GM18526 (cell line): ENCODE results near the gene CTNND2.

Source experiments
- POLR2A ChIP-seq: IDR thresholded peaks from 3 replicates; pipeline ENCODE4 v1.6.1; 2011; ENCODE audit not compliant: insufficient read length; ENCODE audit errors: extremely low read depth

CTNND2 gene

GRCh38 chr5:11518676-11519075 is 385.6 kb downstream of the CTNND2 start:
- TF ChIP-seq POLR2A, result no peak

DNA sequence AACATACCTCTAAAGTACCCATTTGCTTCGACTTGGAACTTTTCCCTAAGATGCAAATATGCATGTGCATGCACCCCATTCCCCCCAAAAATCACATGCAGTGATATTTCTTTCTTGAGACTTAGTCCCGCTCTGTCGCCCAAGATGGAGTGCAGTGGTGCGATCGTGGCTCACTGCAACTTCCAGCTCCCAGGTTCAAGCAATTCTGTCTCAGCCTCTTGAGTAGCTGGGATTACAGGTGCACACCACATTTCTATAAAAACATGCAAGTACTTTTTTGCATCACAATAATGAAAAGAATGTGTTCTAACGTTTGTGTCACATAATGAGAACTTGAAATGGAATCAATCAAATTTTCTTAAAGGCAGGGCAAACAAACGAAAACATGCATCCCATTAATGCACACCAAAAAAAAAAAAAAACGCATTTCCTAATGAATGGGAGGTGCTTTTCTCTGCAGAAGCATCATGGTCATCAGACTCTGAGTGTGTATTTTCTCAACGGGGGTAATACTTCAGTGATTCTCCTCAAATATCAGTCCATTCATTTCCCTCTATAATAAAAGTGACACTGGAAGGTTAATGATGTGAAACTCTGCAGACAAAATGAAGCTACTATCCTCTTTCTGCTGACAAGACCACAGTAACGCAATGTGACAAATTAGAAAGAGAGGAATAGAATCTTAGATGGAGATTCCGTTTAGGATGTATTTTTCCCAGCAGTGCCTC is 389.4 kb downstream of the CTNND2 start:
- no peak for TF ChIP-seq POLR2A

DNA sequence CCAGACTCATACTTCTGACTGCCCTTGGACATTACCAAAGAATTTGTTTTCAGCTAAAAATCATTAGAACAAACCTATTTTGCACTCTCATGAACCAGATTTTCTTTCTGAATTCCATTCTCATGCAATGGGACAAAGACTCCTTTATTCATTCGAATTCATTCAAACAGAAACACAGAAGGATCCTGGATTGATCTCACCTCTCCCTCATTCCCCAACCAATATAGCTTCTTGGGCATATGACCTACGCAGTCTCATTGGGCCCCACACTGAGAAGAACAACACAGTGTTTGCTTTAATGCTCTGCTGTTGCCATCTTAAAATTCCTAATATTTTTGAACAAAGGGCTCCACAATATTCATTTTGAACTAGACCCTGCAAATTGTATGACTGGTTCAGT is 392.4 kb downstream of the CTNND2 start:
- TF ChIP-seq POLR2A, result no peak

- no peak for TF ChIP-seq POLR2A
Measured at GRCh38 chr5:11510889-11511288, 393.4 kb downstream of the CTNND2 start.

GRCh38 chr5:11509793-11510192 is 394.5 kb downstream of the CTNND2 start:
- TF ChIP-seq POLR2A, result no peak

DNA sequence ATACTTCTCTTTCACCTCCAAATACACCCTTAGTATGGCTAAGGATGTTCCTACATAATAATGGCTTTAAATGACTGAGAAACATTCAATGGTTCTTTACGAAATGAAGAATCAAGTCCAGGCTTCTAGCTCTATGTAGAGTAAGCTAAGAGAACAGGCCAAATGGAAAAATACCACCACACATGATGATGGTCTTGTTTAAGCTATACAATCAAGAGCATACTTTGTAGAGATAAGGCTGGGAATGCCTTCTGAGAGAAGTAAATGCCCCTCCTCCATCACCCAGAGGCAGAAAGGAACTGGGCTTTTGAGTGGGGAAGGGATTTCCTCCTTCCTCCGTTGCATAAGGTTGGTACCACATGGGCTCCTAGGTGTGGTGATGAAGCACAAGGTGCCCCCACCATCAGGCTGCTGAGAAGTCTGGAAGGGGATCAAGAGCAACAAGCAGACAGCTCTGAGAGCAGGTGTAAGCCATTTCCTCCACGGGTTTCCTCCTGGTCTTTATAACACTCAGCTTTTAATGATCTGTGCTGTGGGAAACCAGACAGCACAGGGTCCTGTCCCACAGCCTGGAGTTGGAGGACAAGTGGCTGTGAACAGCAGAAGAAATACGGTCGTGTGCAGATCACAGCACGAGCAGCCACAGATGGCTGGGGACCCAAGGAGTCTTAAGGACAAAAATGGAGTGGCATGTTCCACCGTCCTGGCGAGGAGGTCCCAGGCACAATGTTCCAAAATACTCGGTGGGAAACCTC is 396.9 kb downstream of the CTNND2 start:
- TF ChIP-seq POLR2A, result no peak

- no peak for TF ChIP-seq POLR2A
Measured at GRCh38 chr5:11504886-11505193, 399.4 kb downstream of the CTNND2 start.

DNA sequence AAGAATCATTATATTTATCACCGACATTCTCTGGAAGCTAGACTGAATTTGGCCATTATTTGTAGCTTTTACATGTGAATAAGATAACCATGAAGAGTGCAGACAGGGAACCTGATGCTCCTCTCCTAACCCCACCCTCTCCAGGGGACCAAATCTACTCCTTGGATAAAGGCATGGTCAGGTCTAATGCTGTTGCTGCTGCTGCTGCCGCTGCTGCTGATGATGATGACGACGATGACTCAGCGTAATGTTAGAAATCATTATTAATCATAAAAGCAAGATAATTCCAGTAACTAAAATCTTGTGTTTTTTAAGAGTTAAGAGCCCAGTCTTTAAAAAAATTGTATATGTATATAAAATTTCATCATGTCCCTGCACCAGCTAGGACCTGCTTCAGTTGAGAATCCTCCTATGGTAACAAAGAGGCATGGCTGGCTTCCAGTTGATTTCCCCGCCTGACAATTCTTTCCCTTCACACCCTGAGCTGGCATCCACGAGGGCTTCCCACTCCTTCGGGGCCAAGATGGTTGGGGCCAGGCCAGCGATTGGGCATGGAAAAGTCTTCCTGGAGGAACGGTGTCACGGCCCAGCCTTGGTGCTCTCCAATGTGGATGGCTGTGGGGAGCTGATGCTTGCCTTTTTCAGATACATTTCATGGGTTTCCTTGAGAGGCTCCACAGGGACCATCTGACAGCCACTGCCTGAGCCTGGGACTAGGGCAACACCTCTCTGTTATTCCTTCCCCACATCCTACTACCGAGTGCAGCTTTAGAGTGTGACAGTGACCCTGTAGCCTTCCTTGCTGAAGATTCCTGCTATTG is 400.0 kb downstream of the CTNND2 start:
- TF ChIP-seq POLR2A, result no peak

DNA sequence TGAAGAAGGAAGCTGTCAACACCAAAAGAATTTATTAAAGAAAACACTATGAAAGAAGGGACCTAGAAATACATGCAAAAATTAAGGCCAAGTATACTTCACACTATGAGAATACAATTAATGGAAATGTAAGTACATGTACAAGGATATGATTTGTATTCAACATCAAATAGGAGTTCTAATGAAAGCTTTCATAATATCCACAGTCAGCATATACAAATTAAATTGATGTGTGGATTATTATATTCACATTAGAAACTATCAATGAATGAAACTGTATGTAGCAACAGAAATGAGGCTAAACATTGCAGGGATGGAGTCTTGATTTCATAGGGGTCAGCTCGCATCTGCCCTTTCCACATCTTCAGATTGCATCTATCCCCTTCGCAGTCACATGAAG is 401.5 kb downstream of the CTNND2 start:
- no peak for TF ChIP-seq POLR2A

- TF ChIP-seq POLR2A, result no peak
Measured at GRCh38 chr5:11497651-11498050, 406.6 kb downstream of the CTNND2 start.

DNA sequence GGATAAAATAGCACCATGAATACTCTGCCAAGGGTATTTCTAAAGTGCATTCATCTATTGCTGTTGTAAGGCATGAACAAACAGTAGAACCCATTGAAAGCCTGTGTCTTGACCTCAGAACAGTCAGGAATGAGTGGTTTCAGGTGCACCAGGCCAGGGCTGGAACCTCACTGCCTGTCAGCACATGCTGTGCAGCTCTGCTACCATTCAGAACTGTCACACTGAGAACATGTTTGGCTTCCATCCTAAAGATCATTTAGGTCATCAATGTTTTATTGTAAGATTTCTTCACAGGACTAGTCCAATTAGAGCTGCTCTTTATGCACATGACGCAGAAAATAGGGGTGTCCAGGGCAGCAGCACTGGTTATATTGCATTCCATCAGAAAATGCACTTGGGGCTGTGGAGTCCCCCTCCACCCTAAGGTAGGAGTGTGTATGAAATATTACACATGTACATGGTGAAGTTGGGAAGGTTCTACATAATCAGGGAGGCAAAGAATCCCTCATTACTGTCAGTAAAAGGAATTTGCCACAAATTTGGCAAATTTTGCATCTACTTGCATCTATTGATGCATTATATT is 408.0 kb downstream of the CTNND2 start:
- no peak for TF ChIP-seq POLR2A

DNA sequence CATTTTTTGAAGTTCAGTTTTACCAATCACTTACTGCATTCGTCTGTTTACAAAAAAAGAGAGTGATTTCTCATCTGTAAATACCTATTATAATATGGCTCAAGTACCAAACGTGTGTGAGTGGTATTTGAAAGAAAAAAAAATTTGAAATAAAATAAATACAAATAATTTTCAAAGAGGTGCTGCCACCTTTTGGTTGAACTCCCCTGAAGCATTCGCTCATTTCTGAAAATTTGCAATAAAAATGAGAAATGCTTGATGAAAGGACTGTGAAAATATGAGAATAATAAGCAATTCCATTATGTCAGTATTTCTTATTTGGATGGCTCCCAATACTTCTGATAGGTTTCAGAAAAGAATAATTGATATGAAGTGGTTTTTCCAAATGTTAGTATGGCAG is 409.9 kb downstream of the CTNND2 start:
- TF ChIP-seq POLR2A, result no peak

DNA sequence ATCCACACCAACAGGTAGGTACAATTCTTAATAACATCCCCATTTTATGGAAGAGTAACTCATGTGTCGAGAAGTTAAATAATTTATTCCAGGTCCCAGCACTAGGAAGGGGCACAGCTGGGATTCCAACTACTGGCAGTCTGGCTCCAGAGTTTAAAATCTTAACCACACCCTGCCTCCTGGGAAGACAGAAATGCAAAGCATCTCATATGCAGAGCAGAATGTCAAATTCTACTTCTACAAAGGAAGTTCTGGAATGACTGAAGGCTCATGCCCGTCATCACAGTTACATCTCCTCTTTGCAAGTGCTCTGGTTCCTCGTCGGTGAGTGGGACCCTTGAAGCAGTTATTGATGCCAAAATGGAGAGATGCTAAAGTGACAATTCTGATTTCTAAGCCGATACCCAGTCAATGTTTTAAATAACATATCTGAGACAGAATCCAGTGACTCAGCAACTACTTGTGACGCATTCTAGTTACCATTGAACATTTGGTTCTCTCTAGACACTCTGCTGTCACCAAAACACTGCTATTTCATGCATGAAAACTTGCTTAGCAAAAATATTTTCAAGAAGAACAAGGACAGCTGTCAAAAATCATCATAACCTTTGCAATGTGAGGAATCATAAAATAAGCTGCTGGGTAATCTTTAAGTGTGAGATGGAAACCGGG is 412.7 kb downstream of the CTNND2 start:
- TF ChIP-seq POLR2A, result no peak

- TF ChIP-seq POLR2A, result no peak
Measured at GRCh38 chr5:11483630-11484029, 420.6 kb downstream of the CTNND2 start.

DNA sequence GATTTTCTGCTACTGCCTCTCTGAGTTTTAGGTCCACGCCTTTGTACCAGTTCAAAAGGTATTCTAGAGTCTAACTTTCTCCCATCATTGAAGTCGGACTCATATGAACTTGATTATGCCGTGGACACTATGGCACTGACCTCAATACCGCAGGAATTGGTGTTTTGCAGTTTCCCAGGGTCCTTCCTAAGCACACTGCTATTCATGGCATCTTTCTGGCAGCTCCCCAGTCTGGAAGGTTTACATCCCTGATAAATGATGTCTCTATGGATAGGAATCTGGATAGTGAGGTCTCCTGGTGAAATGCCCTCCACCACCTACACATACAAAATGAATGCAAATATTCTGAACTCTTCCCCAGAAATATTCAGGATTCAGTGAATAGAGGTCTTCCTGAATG is 422.2 kb downstream of the CTNND2 start:
- no peak for TF ChIP-seq POLR2A
